Cardiac muscle cell (in vitro differentiated cells and primary cell): ENCODE measurements around the gene PTPRD. TPM values are rescaled to one million over a fixed set of nuclear protein-coding genes. Genes with fewer than 3 reads are reported as not detected.

ENCODE experiments used
- DNase-seq, 2 donors: peaks; one replicate each; pipeline versions ENCODE4 v3.0.0 to v3.0.0-alpha.2; 2010 to 2017; ENCODE audit warnings: low read depth in 1 of 2, low spot score in 1 of 2
- H3K27ac ChIP-seq: fragments of 200-600 bp; sonication (generic); 2 replicates; pipeline ENCODE4 v1.5.1; 2016
- H3K27me3 ChIP-seq: fragments of 200-600 bp; sonication (generic); 2 replicates; pipeline ENCODE4 v1.6.0; 2016; ENCODE audit warnings: control low read depth
- H3K36me3 ChIP-seq: fragments of 200-600 bp; sonication (generic); 2 replicates; pipeline ENCODE4 v1.5.1; 2016; ENCODE audit warnings: control low read depth
- H3K4me1 ChIP-seq: fragments of 200-600 bp; sonication (generic); 2 replicates; pipeline ENCODE4 v1.8.1; 2017; ENCODE audit warnings: low read depth, mild to moderate bottlenecking, mixed run types
- H3K4me3 ChIP-seq: fragments of 200-600 bp; sonication (generic); 2 replicates; pipeline ENCODE4 v1.5.1; 2016; ENCODE audit warnings: mild to moderate bottlenecking
- H3K9me3 ChIP-seq: fragments of 200-600 bp; sonication (generic); 2 replicates; pipeline ENCODE4 v1.5.1; 2017; ENCODE audit warnings: low read depth, mild to moderate bottlenecking, control low read depth
- CTCF ChIP-seq: IDR thresholded peaks from 2 replicates; pipeline ENCODE4 v1.5.1; 2012; ENCODE audit warnings: low read depth, mild to moderate bottlenecking, low read length
- polyA plus RNA-seq: library from polyadenylated mRNA; unstranded; fragments of >200 nt; fragmentation: Nextera tagmentation; extraction: Ambion mirVana; gene quantifications from 2 replicates; pipeline ENCODE4 v1.2.1, GENCODE V29; 2016
- total RNA-seq: library from RNA; depleted of rRNA; stranded (reverse); fragments of >200 nt; gene quantifications from 2 replicates; pipeline ENCODE4 v1.2.3, GENCODE V29; 2016

Gene PTPRD
- total and polyA plus RNA-seq, 2 experiments from 2014 or later, result 37.0 to 287 TPM

- no peaks in the 10 kb centered on the region for H3K9me3 ChIP-seq
- peak overlapping the region; percentile 38 for H3K27ac ChIP-seq
- DNase-seq, result peak in 1 of 2 donors; percentile 59
Observed at GRCh38 chr9:8733131-8733954, 1879.5 kb downstream of the PTPRD start.

GRCh38 chr9:8732367-8733075 lies 1880.3 kb downstream of the PTPRD start:
- Histone ChIP-seq H3K27ac (no peak overlapping the region), H3K4me3 (no peak overlapping the region), H3K4me1 (no peaks in the 10 kb centered on the region), H3K27me3 (no peaks in the 10 kb centered on the region), H3K9me3 (no peaks in the 10 kb centered on the region), H3K36me3 (no peaks in the 10 kb centered on the region)
- TF ChIP-seq CTCF, result no peak
- no peak for DNase-seq

More at GRCh38 chr9:8733131-8733954, 1879.5 kb downstream of the PTPRD start:
- H3K27me3 ChIP-seq, result no peaks in the 10 kb centered on the region
- no peak overlapping the region for H3K4me3 ChIP-seq
- no peaks in the 10 kb centered on the region for H3K4me1 ChIP-seq
- TF ChIP-seq CTCF, result no peak
- no peaks in the 10 kb centered on the region for H3K36me3 ChIP-seq

DNA sequence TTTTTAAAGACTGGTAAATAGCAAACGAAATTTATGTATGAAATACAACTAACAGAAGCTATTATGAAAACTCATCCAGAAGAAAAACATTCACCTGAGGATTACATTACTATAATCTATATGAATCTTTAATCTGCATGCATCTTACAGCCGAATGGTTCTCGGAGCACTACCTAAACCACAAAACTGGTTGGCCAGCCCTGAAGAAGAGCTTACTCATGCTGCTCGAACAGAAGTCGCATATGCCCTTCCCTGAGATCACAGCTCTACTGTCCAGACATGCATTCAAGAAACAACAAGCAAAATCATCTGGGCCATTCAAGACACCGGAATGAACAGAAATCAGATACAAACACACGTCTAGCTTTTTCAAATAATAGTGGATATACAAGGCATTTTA lies 1882.2 kb downstream of the PTPRD start:
- no peak overlapping the region for H3K4me3 ChIP-seq
- peaks cover under 1% of the 10 kb centered on the region for H3K4me1 ChIP-seq
- no peak for TF ChIP-seq CTCF
- H3K27ac ChIP-seq, result peak overlapping the region; percentile 14
- no peak for DNase-seq
- no peaks in the 10 kb centered on the region for H3K27me3 ChIP-seq
- no peaks in the 10 kb centered on the region for H3K9me3 ChIP-seq
- no peaks in the 10 kb centered on the region for H3K36me3 ChIP-seq

DNA sequence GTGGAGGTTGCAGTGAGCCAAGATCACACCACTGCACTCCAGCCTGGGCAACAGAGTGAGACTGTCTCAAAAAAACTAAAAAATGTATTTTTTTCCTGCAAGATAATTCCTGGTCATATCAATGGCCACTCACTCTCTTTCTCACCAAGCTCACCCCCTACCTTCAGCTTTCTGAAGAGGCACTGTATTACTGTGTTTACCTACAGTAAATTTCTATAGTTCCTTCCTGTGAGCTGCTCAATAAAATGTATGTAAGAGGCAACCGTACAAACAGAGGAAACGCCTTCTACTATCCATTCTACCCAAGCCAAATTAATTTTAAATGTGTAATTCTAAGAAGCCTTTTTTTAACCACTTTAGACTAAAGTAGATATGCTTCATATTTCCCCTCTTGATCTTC lies 1883.9 kb downstream of the PTPRD start:
- H3K4me1 ChIP-seq, result peaks cover 7% of the 10 kb centered on the region
- TF ChIP-seq CTCF, result no peak
- H3K27ac ChIP-seq, result no peak overlapping the region
- no peaks in the 10 kb centered on the region for H3K9me3 ChIP-seq
- no peak for DNase-seq
- H3K36me3 ChIP-seq, result no peaks in the 10 kb centered on the region
- H3K4me3 ChIP-seq, result no peak overlapping the region
- H3K27me3 ChIP-seq, result no peaks in the 10 kb centered on the region

DNA sequence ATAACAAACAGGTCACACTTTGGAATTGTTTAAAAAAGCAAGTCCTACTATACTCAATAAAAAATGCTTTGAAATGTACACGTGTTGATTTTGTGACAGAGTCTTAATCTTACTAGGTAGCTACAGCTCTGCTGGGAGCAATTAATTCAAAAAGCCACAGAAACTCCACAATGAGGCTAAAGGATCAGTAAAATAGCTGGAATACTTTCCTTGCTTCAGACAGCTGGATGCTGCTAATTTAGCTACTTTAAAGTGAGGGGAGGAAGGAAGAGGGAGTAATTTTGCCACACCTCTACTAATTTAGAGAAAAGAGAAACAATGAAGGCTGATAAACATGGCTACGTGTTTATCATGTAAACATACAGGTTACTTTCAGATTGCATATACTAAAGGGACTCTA lies 1885.6 kb downstream of the PTPRD start:
- Histone ChIP-seq H3K27ac (no peak overlapping the region), H3K4me3 (no peak overlapping the region), H3K27me3 (no peaks in the 10 kb centered on the region), H3K9me3 (no peaks in the 10 kb centered on the region), H3K4me1 (peaks cover 7% of the 10 kb centered on the region), H3K36me3 (no peaks in the 10 kb centered on the region)
- TF ChIP-seq CTCF, result no peak
- no peak for DNase-seq
